Measurements from ENCODE around the gene MCRIP1. TPM values are rescaled to one million over a fixed set of nuclear protein-coding genes. Genes with fewer than 3 reads are reported as not detected.
A peak's percentile ranks its signal among the peaks of the same experiment; 100 is the strongest.

MCRIP1 gene
- total RNA-seq, 1 donor from 2014 or later, result 101 TPM

GRCh38 chr17:81863123-81863675, 30.1 kb upstream of the MCRIP1 start:
- TF ChIP-seq CTCF (conservative IDR thresholded peaks at IDR 0.05), result no peak
- no peaks in the 10 kb centered on the region for H3K9me3 Mint-ChIP-seq
- peaks cover 19% of the 10 kb centered on the region for H3K36me3 Mint-ChIP-seq
- H3K4me3 Mint-ChIP-seq, result peak overlapping the region; percentile 80
- no peak for DNase-seq (ENCODE audit: extremely low spot score, unreplicated experiment)
- peaks cover 21% of the 10 kb centered on the region for H3K4me1 Mint-ChIP-seq (ENCODE audit: unreplicated experiment)
- H3K27ac Mint-ChIP-seq, result peak overlapping the region; percentile 72
- H3K27me3 Mint-ChIP-seq, result peaks cover 3% of the 10 kb centered on the region

GRCh38 chr17:81860756-81861568, 27.9 kb upstream of the MCRIP1 start:
- TF ChIP-seq CTCF (conservative IDR thresholded peaks at IDR 0.05), result no peak
- peak overlapping the region; percentile 99 for H3K27ac Mint-ChIP-seq
- H3K4me3 Mint-ChIP-seq, result peak overlapping the region; percentile 96
- H3K4me1 Mint-ChIP-seq (ENCODE audit: unreplicated experiment), result peaks cover 14% of the 10 kb centered on the region
- DNase-seq (ENCODE audit: extremely low spot score, unreplicated experiment), result peak; percentile 99
- peaks cover 3% of the 10 kb centered on the region for H3K27me3 Mint-ChIP-seq
- H3K9me3 Mint-ChIP-seq, result no peaks in the 10 kb centered on the region
- peaks cover 23% of the 10 kb centered on the region for H3K36me3 Mint-ChIP-seq

- Mint-ChIP-seq H3K27ac (peak within 1 kb of the TSS; percentile 99), H3K27me3 (peaks cover 3% of the 10 kb centered on the region), H3K4me1 (ENCODE audit: unreplicated experiment) (peaks cover 14% of the 10 kb centered on the region), H3K4me3 (peak within 1 kb of the TSS; percentile 96), H3K9me3 (no peaks in the 10 kb centered on the region), H3K36me3 (peaks cover 23% of the 10 kb centered on the region)
- DNase-seq (ENCODE audit: extremely low spot score, unreplicated experiment), result no peak
- TF ChIP-seq CTCF (conservative IDR thresholded peaks at IDR 0.05), result no peak
Measured at GRCh38 chr17:81859906-81860755, 27.0 kb upstream of the MCRIP1 start, which contains the start of gene P4HB. Gene P4HB, minus strand, starts transcription at chr17:81860535. Its CDS starts 64 bp downstream, at chr17:81860471.

GRCh38 chr17:81858967-81859905, 26.1 kb upstream of the MCRIP1 start:
- Mint-ChIP-seq H3K4me1 (ENCODE audit: unreplicated experiment) (peaks cover 14% of the 10 kb centered on the region), H3K27ac (peak overlapping the region; percentile 91), H3K27me3 (peaks cover 3% of the 10 kb centered on the region), H3K4me3 (peak overlapping the region; percentile 96), H3K9me3 (no peaks in the 10 kb centered on the region), H3K36me3 (peaks cover 23% of the 10 kb centered on the region)
- DNase-seq (ENCODE audit: extremely low spot score, unreplicated experiment), result no peak
- TF ChIP-seq CTCF (conservative IDR thresholded peaks at IDR 0.05), result no peak

Measured in type B pancreatic cell (in vitro differentiated cells).